RWPE1 (cell line): Measurements from ENCODE around the gene OR5B21.

Experiments
- CTCF ChIA-PET: fragments of 350-600 bp; sonication (Branson Sonifier 250); formaldehyde crosslinking; extraction: SDS; loops from one replicate; lab custom pipeline; 2021; lab: Yijun Ruan, JAX
- POLR2A ChIA-PET: fragments of 400-600 bp; formaldehyde crosslinking; extraction: SDS; loops from one replicate; lab custom pipeline; 2020; ENCODE audit warnings: antibody characterized with exemption; ENCODE audit not compliant: low non-redundant PET; lab: Yijun Ruan, JAX
- DNase-seq: peaks from one replicate; pipeline ENCODE4 v3.0.0; 2012; ENCODE audit warnings: low spot score
- H3K27ac ChIP-seq: fragments of 450-650 bp; 2 replicates; pipeline ENCODE4 v1.5.1; 2017
- CTCF ChIP-seq: fragments of 450-650 bp; conservative IDR thresholded peaks from 2 replicates; pipeline ENCODE4 v1.5.1; 2017; ENCODE audit warnings: low read depth, mild to moderate bottlenecking

Gene OR5B21

GRCh38 chr11:58508814-58509213 is 909 bp upstream of the OR5B21 start:
- ChIA-PET CTCF (no interaction called here), POLR2A (no interaction called here)
- H3K27ac ChIP-seq, result no peak overlapping the region
- no peak for TF ChIP-seq CTCF
- DNase-seq, result no peak

DNA sequence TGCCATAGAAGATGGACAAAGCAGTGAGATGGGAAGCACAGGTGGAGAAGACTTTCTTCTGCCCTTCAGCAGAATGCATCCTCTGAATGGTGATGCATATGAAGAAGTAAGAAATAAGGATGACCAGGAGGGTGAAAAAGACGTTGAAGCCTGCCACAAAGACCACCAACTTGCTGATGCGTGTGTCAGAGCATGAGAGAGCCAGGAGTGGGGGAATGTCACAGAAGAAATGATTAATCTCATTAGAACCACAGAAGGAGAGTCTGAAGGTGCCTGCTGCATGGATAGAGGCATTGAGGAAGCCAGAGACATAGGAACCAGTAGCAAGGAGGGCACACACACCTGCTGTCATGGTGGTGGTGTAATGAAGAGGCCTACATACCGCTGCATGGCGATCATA is 550 bp downstream of the OR5B21 start:
- ChIA-PET POLR2A (no interaction called here), CTCF (no interaction called here)
- no peak for DNase-seq
- no peak overlapping the region for H3K27ac ChIP-seq
- no peak for TF ChIP-seq CTCF

DNA sequence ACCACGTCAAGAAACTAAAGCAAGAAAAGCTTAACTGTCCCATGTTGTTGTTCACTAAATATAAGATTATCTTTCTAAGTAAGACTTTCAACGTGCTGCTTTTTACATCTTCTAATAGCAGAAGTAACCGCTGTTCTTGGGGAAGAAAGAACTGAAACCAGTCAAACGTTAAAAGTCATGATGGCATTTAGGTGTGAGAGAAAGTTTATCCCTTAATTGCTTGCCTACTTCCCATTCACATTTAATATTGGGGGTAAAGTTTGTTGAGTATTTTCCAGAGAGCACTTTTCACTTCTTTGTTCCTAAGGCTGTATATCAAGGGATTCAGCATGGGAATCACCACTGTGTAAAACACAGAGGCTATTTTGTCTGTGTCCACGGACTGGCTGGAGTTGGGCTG is 970 bp downstream of the OR5B21 start:
- CTCF ChIA-PET, result no interaction called here
- TF ChIP-seq CTCF, result no peak
- DNase-seq, result no peak

DNA sequence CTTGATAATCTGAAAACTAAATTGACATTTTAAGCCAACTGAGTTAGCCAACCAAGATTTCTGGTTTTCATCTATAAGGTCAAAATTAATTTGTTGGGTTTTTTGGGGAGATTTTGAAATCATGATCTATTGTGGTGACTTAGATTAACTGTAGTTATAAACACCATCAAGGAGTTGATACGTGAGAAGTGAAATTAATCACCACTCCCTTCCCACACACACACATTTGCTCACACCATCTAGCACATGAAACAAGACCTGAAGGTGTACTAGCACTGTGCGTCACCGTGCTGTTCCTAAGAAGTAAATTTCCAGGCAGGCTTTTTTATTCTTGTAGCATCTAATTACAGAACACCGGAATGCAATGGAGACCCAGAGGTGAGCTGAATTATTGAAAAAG is 2.1 kb downstream of the OR5B21 start:
- no peak overlapping the region for H3K27ac ChIP-seq
- no peak for TF ChIP-seq CTCF
- CTCF ChIA-PET, result interaction anchor here (0.6 kb wide), 2 partner anchors 110 to 864 kb away, joined by 3 read pairs; no protein-coding TSS in a partner anchor
- POLR2A ChIA-PET, result no interaction called here
- no peak for DNase-seq

More for the DNA sequence above, 970 bp downstream of the OR5B21 start:
- no peak overlapping the region for H3K27ac ChIP-seq
- POLR2A ChIA-PET, result no interaction called here

GRCh38 chr11:58504232-58504631 is 3.7 kb downstream of the OR5B21 start:
- ChIA-PET POLR2A (no interaction called here), CTCF (interaction anchor here (0.6 to 1.0 kb wide), 2 partner anchors 9 to 1155 kb away, joined by 3 read pairs; no protein-coding TSS in a partner anchor)
- TF ChIP-seq CTCF, result no peak
- no peak for DNase-seq
- H3K27ac ChIP-seq, result no peak overlapping the region

DNA sequence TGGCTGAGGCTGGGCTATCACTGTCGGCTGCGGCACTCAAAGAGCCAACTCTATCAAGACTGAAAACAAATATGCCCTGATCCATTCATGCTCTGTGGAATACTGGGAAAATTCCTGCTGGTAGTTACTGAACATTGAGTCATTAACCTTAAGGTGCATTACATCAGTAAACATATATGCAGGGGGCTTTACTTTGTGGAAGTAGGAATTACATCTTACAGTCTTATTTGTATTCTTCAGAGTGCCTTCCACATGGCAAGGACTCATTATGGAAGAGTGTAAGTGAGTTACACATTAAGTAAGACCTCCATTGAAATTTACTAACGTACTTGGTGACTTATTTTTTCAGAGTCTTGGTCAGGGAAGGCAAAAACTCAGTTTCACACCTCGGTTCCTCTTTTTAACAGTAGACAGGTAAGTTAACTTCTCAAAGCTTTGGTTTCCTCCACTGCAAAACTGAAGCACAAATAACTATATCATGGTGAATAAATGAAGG is 4.5 kb downstream of the OR5B21 start:
- no peak overlapping the region for H3K27ac ChIP-seq
- ChIA-PET POLR2A (no interaction called here), CTCF (interaction anchor here (0.8 kb wide), 1 partner anchor 936 kb away, joined by 3 read pairs; the partner anchor contains the start of gene UBE2L6)
- DNase-seq, result no peak
- no peak for TF ChIP-seq CTCF
